Effector CD4-positive, alpha-beta T cell (primary cell): ENCODE data around the gene NIP7.
"Not testable (repeated sequence)": the region's sequence is repeated elsewhere in the genome, so short reads cannot be mapped to it uniquely, and the experiment has no call there.

Experiments used
- DNase-seq: peaks from one replicate; pipeline ENCODE4 v3.0.0-alpha.2; 2020

The NIP7 gene

GRCh38 chr16:69348222-69348621 is 8.7 kb downstream of the NIP7 start:
- DNase-seq, result no peak

- DNase-seq, result no peak
These were observed 10.0 kb downstream of the NIP7 start for GRCh38 chr16:69349536-69349935.

- no peak for DNase-seq
These were observed 11.1 kb downstream of the NIP7 start for GRCh38 chr16:69350536-69351133.

GRCh38 chr16:69351309-69352027 is 11.9 kb downstream of the NIP7 start, which contains the start of gene TMED6:
Gene TMED6 (minus strand): TSS chr16:69351786. CDS start chr16:69351753, 33 bp downstream.
- DNase-seq, result no peak

- DNase-seq, result not testable (repeated sequence)
These were observed 20.5 kb downstream of the NIP7 start for GRCh38 chr16:69360070-69360469.

GRCh38 chr16:69363281-69363717 is 23.7 kb downstream of the NIP7 start:
- no peak for DNase-seq

GRCh38 chr16:69364088-69364487 is 24.5 kb downstream of the NIP7 start:
- no peak for DNase-seq

GRCh38 chr16:69365901-69366300 is 26.3 kb downstream of the NIP7 start:
- DNase-seq, result no peak

- no peak for DNase-seq
These were observed 26.9 kb downstream of the NIP7 start for GRCh38 chr16:69366431-69366830.

- no peak for DNase-seq
These were observed 28.4 kb downstream of the NIP7 start for GRCh38 chr16:69367980-69368379.

- no peak for DNase-seq
These were observed 29.3 kb downstream of the NIP7 start for GRCh38 chr16:69368866-69369265.

- DNase-seq, result no peak
These were observed 32.0 kb downstream of the NIP7 start for GRCh38 chr16:69371564-69371963.

GRCh38 chr16:69373019-69373418 is 33.4 kb downstream of the NIP7 start:
- no peak for DNase-seq

- no peak for DNase-seq
These were observed 37.0 kb downstream of the NIP7 start for GRCh38 chr16:69376393-69377059.

- no peak for DNase-seq
These were observed 38.5 kb downstream of the NIP7 start for GRCh38 chr16:69378036-69378435.

- DNase-seq, result no peak
These were observed 39.2 kb downstream of the NIP7 start for GRCh38 chr16:69378760-69379159.

GRCh38 chr16:69381231-69381630 is 41.7 kb downstream of the NIP7 start:
- DNase-seq, result no peak

- DNase-seq, result no peak
These were observed 42.8 kb downstream of the NIP7 start for GRCh38 chr16:69382421-69382820.

- DNase-seq, result no peak
These were observed 45.4 kb downstream of the NIP7 start for GRCh38 chr16:69384974-69385373.

- DNase-seq, result no peak
These were observed 47.0 kb downstream of the NIP7 start for GRCh38 chr16:69386596-69386995.
